Colonic mucosa (tissue), 4 donors: Measurements from ENCODE around the gene NME9. TPM values are rescaled to one million over a fixed set of nuclear protein-coding genes. Genes with fewer than 3 reads are reported as not detected.

Source experiments
- DNase-seq: peaks from one replicate; pipeline ENCODE4 v3.0.0-alpha.2; 2020
- H3K27ac ChIP-seq: fragments of 200-600 bp; one replicate; pipeline ENCODE4 v1.8.0; 2021
- H3K27me3 ChIP-seq: fragments of 200-600 bp; one replicate; pipeline ENCODE4 v1.8.0; 2021
- H3K36me3 ChIP-seq: fragments of 200-600 bp; one replicate; pipeline ENCODE4 v1.8.0; 2021
- H3K4me1 ChIP-seq: fragments of 200-600 bp; one replicate; pipeline ENCODE4 v1.8.0; 2021; ENCODE audit warnings: mild to moderate bottlenecking
- H3K4me3 ChIP-seq: fragments of 200-600 bp; one replicate; pipeline ENCODE4 v1.8.0; 2021
- H3K9ac ChIP-seq, 2 donors: one replicate each; pipeline ENCODE4 v1.7.0; 2013; ENCODE audit warnings: control low read depth in 2 of 2, low read depth in 2 of 2, low read length in 2 of 2
- H3K9me3 ChIP-seq: fragments of 200-600 bp; one replicate; pipeline ENCODE4 v1.8.0; 2021
- intact Hi-C: fragments of 100-400 bp; cut with DNase I; formaldehyde crosslinking; loops from one replicate; pipeline ENCODE4 v1.14.1; 2022
- total RNA-seq, 2 donors: library from RNA; stranded (reverse); fragmentation: NEBNext Ultra II Directional in 1 of 2; extraction: Animal tissue kit (Norgen Biotek cat#: 25700) in 1 of 2; gene quantifications; one replicate each; pipeline ENCODE4 v1.2.1, GENCODE V29; 2021
- TF ChIP-seq, protein P1 (sequence below): fragments of 200-600 bp; IDR thresholded peaks from one replicate; pipeline ENCODE4 v1.8.0; 2022; ENCODE audit warnings: antibody characterized with exemption, mild to moderate bottlenecking
- donor health status: healthy.
- donor health status: DM: no; HTN: no; CAD: no.
- donor health status: DM: no; HTN: no; CAD: no.

NME9 gene
- total RNA-seq, 2 donors from 2014 or later: not detected

DNA sequence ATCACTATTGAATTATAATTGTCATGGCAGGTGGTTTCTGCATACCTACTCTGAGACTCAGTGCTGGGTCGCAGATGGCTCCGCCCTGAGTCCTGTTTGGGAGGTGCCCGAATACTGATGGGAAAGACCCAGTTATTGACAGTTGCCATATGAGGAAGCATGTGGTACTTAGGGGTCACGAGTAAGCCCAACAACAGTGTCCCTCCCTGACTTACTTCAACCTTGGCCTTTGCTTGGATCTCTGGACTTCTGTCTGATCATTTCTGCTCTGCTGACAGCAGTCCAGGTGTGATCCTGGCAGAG is 35.6 kb upstream of the NME9 start:
- Histone ChIP-seq H3K36me3 (no peaks in the 10 kb centered on the region), H3K27me3 (no peaks in the 10 kb centered on the region), H3K4me1 (no peaks in the 10 kb centered on the region), H3K4me3 (no peak overlapping the region), H3K9me3 (no peaks in the 10 kb centered on the region), H3K9ac (no peak overlapping the region), H3K27ac (no peak overlapping the region)
- TF ChIP-seq, protein P1, sequence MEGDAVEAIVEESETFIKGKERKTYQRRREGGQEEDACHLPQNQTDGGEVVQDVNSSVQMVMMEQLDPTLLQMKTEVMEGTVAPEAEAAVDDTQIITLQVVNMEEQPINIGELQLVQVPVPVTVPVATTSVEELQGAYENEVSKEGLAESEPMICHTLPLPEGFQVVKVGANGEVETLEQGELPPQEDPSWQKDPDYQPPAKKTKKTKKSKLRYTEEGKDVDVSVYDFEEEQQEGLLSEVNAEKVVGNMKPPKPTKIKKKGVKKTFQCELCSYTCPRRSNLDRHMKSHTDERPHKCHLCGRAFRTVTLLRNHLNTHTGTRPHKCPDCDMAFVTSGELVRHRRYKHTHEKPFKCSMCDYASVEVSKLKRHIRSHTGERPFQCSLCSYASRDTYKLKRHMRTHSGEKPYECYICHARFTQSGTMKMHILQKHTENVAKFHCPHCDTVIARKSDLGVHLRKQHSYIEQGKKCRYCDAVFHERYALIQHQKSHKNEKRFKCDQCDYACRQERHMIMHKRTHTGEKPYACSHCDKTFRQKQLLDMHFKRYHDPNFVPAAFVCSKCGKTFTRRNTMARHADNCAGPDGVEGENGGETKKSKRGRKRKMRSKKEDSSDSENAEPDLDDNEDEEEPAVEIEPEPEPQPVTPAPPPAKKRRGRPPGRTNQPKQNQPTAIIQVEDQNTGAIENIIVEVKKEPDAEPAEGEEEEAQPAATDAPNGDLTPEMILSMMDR: no peak
- no peak for DNase-seq
- intact Hi-C loops: no loop called here

DNA sequence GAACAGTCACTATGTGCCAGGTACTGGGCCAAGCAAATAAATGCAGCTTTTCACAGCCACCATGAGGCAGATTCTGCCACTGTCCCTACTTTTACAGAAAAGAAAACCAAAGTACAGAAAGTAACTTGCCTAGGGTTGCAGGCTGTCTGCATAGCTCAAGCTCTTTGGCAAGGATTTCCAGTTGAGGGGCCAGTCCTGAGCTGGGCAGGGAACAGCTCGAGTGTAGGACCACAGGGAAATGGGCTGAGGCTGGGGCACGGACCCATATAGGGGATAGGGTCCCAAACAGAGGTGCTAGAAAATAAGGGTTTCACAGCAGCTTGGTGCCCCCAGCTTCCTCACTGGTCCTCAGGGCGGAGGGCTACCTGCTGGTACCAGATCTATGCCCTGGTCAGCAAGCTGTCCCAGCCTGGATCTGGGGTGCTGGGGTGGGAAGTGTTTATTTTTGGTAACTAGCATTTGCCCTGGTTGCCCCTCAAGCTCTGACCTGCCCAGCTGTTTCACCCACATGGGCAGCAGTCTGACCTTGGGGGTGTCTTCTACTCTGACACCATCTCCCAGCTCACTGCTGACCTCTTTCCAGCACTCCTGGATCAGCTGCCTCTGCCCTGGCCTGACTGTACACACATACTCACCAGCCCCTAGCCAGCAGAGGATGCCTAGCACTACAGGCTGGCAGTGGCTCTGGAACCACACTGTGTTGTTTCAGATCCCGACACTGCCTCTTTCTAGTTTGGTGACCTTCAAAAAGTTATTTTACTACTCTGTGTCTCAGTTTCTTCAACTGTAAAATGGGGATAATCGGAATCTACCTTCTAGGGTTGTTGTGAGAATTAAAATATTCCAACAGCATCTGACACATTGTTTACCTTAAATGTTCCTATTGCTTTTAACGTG is 35.0 kb upstream of the NME9 start:
- no peaks in the 10 kb centered on the region for H3K27me3 ChIP-seq
- H3K9me3 ChIP-seq: no peaks in the 10 kb centered on the region
- no peaks in the 10 kb centered on the region for H3K36me3 ChIP-seq
- no peak for DNase-seq
- no peak overlapping the region for H3K4me3 ChIP-seq
- no peak overlapping the region for H3K27ac ChIP-seq
- no peak overlapping the region for H3K9ac ChIP-seq
- no peaks in the 10 kb centered on the region for H3K4me1 ChIP-seq
- intact Hi-C loops: no loop called here
- TF ChIP-seq, protein P1: no peak

DNA sequence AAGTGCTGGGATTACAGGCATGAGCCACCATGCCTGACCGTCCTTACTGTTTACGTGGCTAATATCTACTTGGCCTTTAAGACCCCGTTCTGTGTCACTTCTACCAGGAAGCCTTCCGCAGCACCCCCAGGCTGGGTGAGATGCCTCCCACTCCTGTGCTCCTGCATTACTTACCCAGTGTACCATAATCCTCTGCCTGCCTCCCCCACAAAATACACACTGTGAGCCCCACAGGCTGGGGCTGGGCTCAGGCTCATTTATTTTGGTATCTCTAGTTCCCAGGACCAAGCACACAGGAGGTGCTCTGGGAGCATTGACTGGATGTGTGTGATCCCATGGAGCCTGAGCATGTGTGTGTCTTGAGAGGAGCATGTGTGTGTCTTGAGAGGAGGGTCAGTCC is 33.7 kb upstream of the NME9 start:
- TF ChIP-seq, protein P1: no peak
- no peak overlapping the region for H3K9ac ChIP-seq
- H3K36me3 ChIP-seq: no peaks in the 10 kb centered on the region
- H3K27ac ChIP-seq: no peak overlapping the region
- H3K4me1 ChIP-seq: no peaks in the 10 kb centered on the region
- intact Hi-C loops: no loop called here
- no peaks in the 10 kb centered on the region for H3K27me3 ChIP-seq
- no peak overlapping the region for H3K4me3 ChIP-seq
- H3K9me3 ChIP-seq: no peaks in the 10 kb centered on the region
- no peak for DNase-seq

DNA sequence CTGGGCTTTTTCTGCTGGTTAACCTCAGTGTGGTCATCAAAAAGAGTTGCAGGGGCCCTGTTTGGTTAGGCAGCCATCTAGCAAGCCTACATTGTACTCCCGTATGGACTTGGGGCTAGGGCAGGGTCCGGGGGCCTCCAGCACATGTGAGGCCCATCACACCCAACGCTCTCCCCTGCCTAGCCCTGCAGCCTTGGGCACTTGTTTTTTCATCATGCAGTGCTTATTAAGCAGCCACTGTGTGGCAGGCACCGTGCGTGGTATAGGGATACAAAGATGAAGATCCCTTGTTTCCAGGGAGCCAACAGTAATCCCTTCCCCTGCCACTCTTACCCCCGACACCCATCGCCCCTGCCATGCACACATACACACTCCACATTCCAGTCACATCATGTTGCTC is 32.9 kb upstream of the NME9 start:
- H3K4me3 ChIP-seq: no peak overlapping the region

DNA sequence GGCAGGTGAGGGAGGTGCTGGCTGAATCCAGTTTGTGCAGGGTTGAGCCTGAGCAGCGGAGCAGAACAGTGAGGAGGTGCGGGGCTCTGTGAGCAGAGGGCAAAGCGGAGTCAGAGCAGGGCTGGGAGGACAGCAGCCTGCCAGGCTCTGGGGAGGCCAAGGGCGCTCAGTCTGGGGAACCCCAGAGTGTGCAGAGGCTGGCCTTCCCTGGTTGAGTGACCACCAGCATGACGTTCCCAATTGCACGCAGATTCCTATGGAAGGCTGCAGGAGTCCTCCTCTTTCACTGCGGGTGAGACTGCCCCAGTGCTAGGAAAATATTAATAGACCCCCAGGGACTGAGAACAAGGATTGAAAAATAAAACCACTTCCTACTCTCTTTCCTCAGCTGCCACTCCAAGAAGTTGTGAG is 31.9 kb upstream of the NME9 start:
- H3K36me3 ChIP-seq: no peaks in the 10 kb centered on the region
- no peaks in the 10 kb centered on the region for H3K9me3 ChIP-seq
- H3K27me3 ChIP-seq: no peaks in the 10 kb centered on the region
- H3K9ac ChIP-seq: no peak overlapping the region
- no peak overlapping the region for H3K27ac ChIP-seq
- DNase-seq: no peak
- intact Hi-C loops: no loop called here
- TF ChIP-seq, protein P1: no peak
- H3K4me3 ChIP-seq: no peak overlapping the region
- no peaks in the 10 kb centered on the region for H3K4me1 ChIP-seq

More for the DNA sequence above, 32.9 kb upstream of the NME9 start:
- Histone ChIP-seq H3K36me3 (no peaks in the 10 kb centered on the region), H3K27ac (no peak overlapping the region), H3K27me3 (no peaks in the 10 kb centered on the region), H3K4me1 (no peaks in the 10 kb centered on the region), H3K9ac (no peak overlapping the region), H3K9me3 (no peaks in the 10 kb centered on the region)
- DNase-seq: no peak
- intact Hi-C loops: no loop called here
- TF ChIP-seq, protein P1: no peak
